Muscle of leg (tissue), 11 donors: ENCODE measurements around the gene LONP2. TPM values are rescaled to one million over a fixed set of nuclear protein-coding genes. Genes with fewer than 3 reads are reported as not detected.
"Not testable (repeated sequence)": the region's sequence is repeated elsewhere in the genome, so short reads cannot be mapped to it uniquely, and the experiment has no call there.

ENCODE experiments used
- DNase-seq: peaks from one replicate; pipeline ENCODE4 v3.0.0; 2013
- H3K27ac ChIP-seq: one replicate; pipeline ENCODE4 v1.5.1; 2013; ENCODE audit warnings: mild to moderate bottlenecking, low read length, control low read depth
- H3K27me3 ChIP-seq: one replicate; pipeline ENCODE4 v1.6.1; 2013; ENCODE audit warnings: low read length; ENCODE audit not compliant: control insufficient read depth, insufficient read depth
- H3K36me3 ChIP-seq: one replicate; pipeline ENCODE4 v1.6.1; 2013; ENCODE audit warnings: low read length; ENCODE audit not compliant: control insufficient read depth, insufficient read depth
- H3K4me1 ChIP-seq: one replicate; pipeline ENCODE4 v1.6.1; 2013; ENCODE audit warnings: low read length; ENCODE audit not compliant: control insufficient read depth, insufficient read depth
- H3K4me3 ChIP-seq: one replicate; pipeline ENCODE4 v1.5.1; 2013; ENCODE audit warnings: low read length, control low read depth
- H3K9me3 ChIP-seq: replicated peaks from 2 replicates; pipeline ENCODE4 v1.6.1; 2013; ENCODE audit warnings: low read depth, low read length; ENCODE audit not compliant: control insufficient read depth
- WGBS: methylation state at CpG from one replicate; pipeline ENCODE4 v1.1.5; 2013; ENCODE audit warnings: missing lambda C conversion rate; ENCODE audit not compliant: insufficient coverage; 5-methylcytosine and 5-hydroxymethylcytosine counted together
- polyA plus RNA-seq, 8 donors: library from polyadenylated mRNA; unstranded; fragments of 120-200 nt; gene quantifications; one replicate each; pipeline versions ENCODE4 v1.2.1 to v1.2.3, GENCODE V29; 2013; ENCODE audit warnings: inconsistent platforms in 1 of 8, low replicate concordance in 1 of 8; ENCODE audit not compliant: insufficient read length in 8 of 8, insufficient read depth in 1 of 8
- total RNA-seq: library from RNA; stranded (reverse); fragments of 120-200 nt; gene quantifications from one replicate; pipeline ENCODE4 v1.2.4, GENCODE V29; 2013

LONP2 gene
- total and polyA plus RNA-seq, 9 donors: 33.8 to 49.3 (median 40.3) TPM

GRCh38 chr16:48310908-48311641, 67.0 kb downstream of the LONP2 start:
- Histone ChIP-seq H3K4me3 (no peak overlapping the region), H3K9me3 (peaks cover 22% of the 10 kb centered on the region), H3K36me3 (peaks cover 15% of the 10 kb centered on the region), H3K27ac (no peak overlapping the region), H3K4me1 (no peaks in the 10 kb centered on the region), H3K27me3 (no peaks in the 10 kb centered on the region)
- WGBS: no CpG with 5 or more reads among the region's 4 CpGs
- DNase-seq: no peak

GRCh38 chr16:48313905-48314304, 69.8 kb downstream of the LONP2 start:
- not testable (repeated sequence) for DNase-seq, H3K27me3 ChIP-seq, H3K4me3 ChIP-seq, H3K27ac ChIP-seq, H3K36me3 ChIP-seq, H3K4me1 ChIP-seq
- H3K9me3 ChIP-seq: peaks cover 20% of the 10 kb centered on the region
- 100% methylated on average over 1 of the region's 3 CpGs for WGBS

GRCh38 chr16:48317026-48317425, 72.9 kb downstream of the LONP2 start:
- no peak for DNase-seq
- Histone ChIP-seq H3K9me3 (peaks cover 8% of the 10 kb centered on the region), H3K4me3 (no peak overlapping the region), H3K36me3 (peaks cover 7% of the 10 kb centered on the region), H3K27ac (no peak overlapping the region), H3K27me3 (no peaks in the 10 kb centered on the region), H3K4me1 (no peaks in the 10 kb centered on the region)
- no CpG with 5 or more reads among the region's 1 CpG for WGBS

- no peaks in the 10 kb centered on the region for H3K4me1 ChIP-seq
- DNase-seq: peak; percentile 22
Measured at GRCh38 chr16:48317614-48318315, 73.7 kb downstream of the LONP2 start.

GRCh38 chr16:48318630-48319029, 74.5 kb downstream of the LONP2 start:
- no peaks in the 10 kb centered on the region for H3K9me3 ChIP-seq
- peak overlapping the region; percentile 37 for H3K27ac ChIP-seq
- H3K36me3 ChIP-seq: peaks cover 6% of the 10 kb centered on the region
- H3K27me3 ChIP-seq: no peaks in the 10 kb centered on the region
- H3K4me3 ChIP-seq: no peak overlapping the region
- WGBS: 67% methylated on average over 2 of the region's 4 CpGs
- no peaks in the 10 kb centered on the region for H3K4me1 ChIP-seq
- peak; percentile 78 for DNase-seq

More at GRCh38 chr16:48317614-48318315, 73.7 kb downstream of the LONP2 start:
- no CpG with 5 or more reads among the region's 2 CpGs for WGBS
- Histone ChIP-seq H3K36me3 (peaks cover 6% of the 10 kb centered on the region), H3K9me3 (peaks cover 2% of the 10 kb centered on the region), H3K27ac (no peak overlapping the region), H3K4me3 (no peak overlapping the region), H3K27me3 (no peaks in the 10 kb centered on the region)

GRCh38 chr16:48321317-48322036, 77.4 kb downstream of the LONP2 start:
- no CpG with 5 or more reads among the region's 2 CpGs for WGBS
- no peak overlapping the region for H3K27ac ChIP-seq
- no peaks in the 10 kb centered on the region for H3K4me1 ChIP-seq

GRCh38 chr16:48323783-48324775, 80.0 kb downstream of the LONP2 start:
- Histone ChIP-seq H3K4me1 (no peaks in the 10 kb centered on the region), H3K36me3 (peaks cover 6% of the 10 kb centered on the region), H3K4me3 (no peak overlapping the region), H3K27me3 (no peaks in the 10 kb centered on the region), H3K27ac (no peak overlapping the region), H3K9me3 (no peaks in the 10 kb centered on the region)
- WGBS: 33% methylated on average over 1 of the region's 7 CpGs
- peak; percentile 61 for DNase-seq

More at GRCh38 chr16:48321317-48322036, 77.4 kb downstream of the LONP2 start:
- Histone ChIP-seq H3K4me3 (no peak overlapping the region), H3K9me3 (no peaks in the 10 kb centered on the region), H3K27me3 (no peaks in the 10 kb centered on the region), H3K36me3 (peaks cover 6% of the 10 kb centered on the region)
- no peak for DNase-seq

- no peaks in the 10 kb centered on the region for H3K9me3 ChIP-seq
Measured at GRCh38 chr16:48326915-48327314, 82.8 kb downstream of the LONP2 start.

GRCh38 chr16:48329138-48329537, 85.0 kb downstream of the LONP2 start:
- DNase-seq: no peak
- no peaks in the 10 kb centered on the region for H3K9me3 ChIP-seq
- no peak overlapping the region for H3K4me3 ChIP-seq
- no peaks in the 10 kb centered on the region for H3K4me1 ChIP-seq
- H3K27me3 ChIP-seq: no peaks in the 10 kb centered on the region
- no peak overlapping the region for H3K27ac ChIP-seq
- 100% methylated on average over 2 of the region's 4 CpGs for WGBS
- peaks cover 6% of the 10 kb centered on the region for H3K36me3 ChIP-seq

More at GRCh38 chr16:48326915-48327314, 82.8 kb downstream of the LONP2 start:
- WGBS: 96% methylated on average over 2 of the region's 4 CpGs
- no peaks in the 10 kb centered on the region for H3K4me1 ChIP-seq
- H3K27ac ChIP-seq: no peak overlapping the region
- H3K36me3 ChIP-seq: peaks cover 8% of the 10 kb centered on the region
- DNase-seq: no peak
- no peak overlapping the region for H3K4me3 ChIP-seq
- no peaks in the 10 kb centered on the region for H3K27me3 ChIP-seq
